Tibial nerve (tissue), 4 donors: Measurements from ENCODE around the gene SMAD1. TPM values are rescaled to one million over a fixed set of nuclear protein-coding genes. Genes with fewer than 3 reads are reported as not detected.

Source experiments
- DNase-seq, 2 donors: peaks; one replicate each; pipeline ENCODE4 v3.0.0-alpha.2; 2019; ENCODE audit warnings: low spot score in 2 of 2
- H3K27ac ChIP-seq, 4 donors: fragments of 200-600 bp; sonication (generic) in 3 of 4; one replicate each; pipeline ENCODE4 v1.5.1; 2017 to 2019; ENCODE audit warnings: mild to moderate bottlenecking in 1 of 4
- H3K27me3 ChIP-seq, 2 donors: fragments of 200-600 bp; sonication (generic) in 1 of 2; one replicate each; pipeline versions ENCODE4 v1.5.1 to v1.6.0; 2017 to 2019
- H3K36me3 ChIP-seq, 3 donors: fragments of 200-600 bp; sonication (generic); one replicate each; pipeline ENCODE4 v1.5.1; 2018 to 2019
- H3K4me1 ChIP-seq, 4 donors: fragments of 200-600 bp; sonication (generic) in 3 of 4; one replicate each; pipeline ENCODE4 v1.5.1; 2017 to 2019
- H3K4me3 ChIP-seq, 4 donors: fragments of 200-600 bp; sonication (generic) in 3 of 4; one replicate each; pipeline ENCODE4 v1.5.1; 2017 to 2019; ENCODE audit warnings: mild to moderate bottlenecking in 1 of 4, moderate library complexity in 1 of 4
- H3K9me3 ChIP-seq, 4 donors: fragments of 200-600 bp; sonication (generic) in 3 of 4; one replicate each; pipeline ENCODE4 v1.5.1; 2017 to 2019
- CTCF ChIP-seq, 5 experiments: fragments of 200-600 bp in 3 of 5; fragments of 450-650 bp in 2 of 5; sonication (generic) in 3 of 5; IDR thresholded peaks; one replicate each; pipeline ENCODE4 v1.5.1; 2016 to 2019; ENCODE audit warnings: antibody characterized with exemption in 5 of 5, mild to moderate bottlenecking in 3 of 5, moderate library complexity in 2 of 5
- EP300 ChIP-seq, 2 donors: sonication (generic); formaldehyde crosslinking; IDR thresholded peaks; one replicate each; pipeline ENCODE4 v1.6.1; 2017; ENCODE audit warnings: antibody characterized with exemption in 2 of 2, mild to moderate bottlenecking in 1 of 2
- POLR2A ChIP-seq, 2 donors: fragments of 450-650 bp; IDR thresholded peaks; one replicate each; pipeline ENCODE4 v1.6.1; 2017; ENCODE audit warnings: antibody characterized with exemption in 2 of 2, mild to moderate bottlenecking in 2 of 2, moderate library complexity in 2 of 2
- WGBS, 2 donors: methylation state at CpG; one replicate each; pipeline ENCODE4 v1.1.5; 2018; 5-methylcytosine and 5-hydroxymethylcytosine counted together
- total RNA-seq, 4 donors: library from RNA; depleted of rRNA; stranded (reverse); fragments of >200 nt; gene quantifications; one replicate each; pipeline ENCODE4 v1.1.0, GENCODE V29; 2016

SMAD1 gene
- total RNA-seq, 4 donors from 2014 or later: 23.8 to 48.6 (median 34.9) TPM

GRCh38 chr4:145552181-145552822, 70.6 kb downstream of the SMAD1 start:
- WGBS, 2 donors: 92 to 94% methylated on average over 4 of the region's 4 CpGs
- H3K27ac ChIP-seq: no peak overlapping the region

GRCh38 chr4:145553375-145553774, 71.7 kb downstream of the SMAD1 start:
- Histone ChIP-seq H3K9me3 (no peaks in the 10 kb centered on the region), H3K27ac (no peak overlapping the region)
- DNase-seq: no peak

More at GRCh38 chr4:145552181-145552822, 70.6 kb downstream of the SMAD1 start:
- Histone ChIP-seq H3K4me1 (peaks cover 0 to 4% (median 0%) of the 10 kb centered on the region in 4 donors), H3K9me3 (no peaks in the 10 kb centered on the region), H3K36me3 (peaks cover 0 to 26% (median 0%) of the 10 kb centered on the region in 3 donors), H3K4me3 (no peak overlapping the region), H3K27me3 (no peaks in the 10 kb centered on the region)
- TF ChIP-seq POLR2A (IDR thresholded peaks at IDR 0.05) (no peak), CTCF (IDR thresholded peaks at IDR 0.05) (no peak), EP300 (IDR thresholded peaks at IDR 0.05) (no peak)
- DNase-seq: no peak

GRCh38 chr4:145554691-145555090, 73.0 kb downstream of the SMAD1 start:
- Histone ChIP-seq H3K9me3 (no peaks in the 10 kb centered on the region), H3K4me1 (peaks cover 0 to 4% (median 0%) of the 10 kb centered on the region in 4 donors), H3K4me3 (no peak overlapping the region), H3K27ac (no peak overlapping the region), H3K27me3 (no peaks in the 10 kb centered on the region), H3K36me3 (peaks cover 0 to 27% (median 0%) of the 10 kb centered on the region in 3 donors)
- TF ChIP-seq POLR2A (IDR thresholded peaks at IDR 0.05) (no peak), CTCF (IDR thresholded peaks at IDR 0.05) (no peak), EP300 (IDR thresholded peaks at IDR 0.05) (no peak)
- no peak for DNase-seq
- 61 to 68% methylated on average over 1 of the region's 1 CpG for WGBS, 2 donors

More at GRCh38 chr4:145553375-145553774, 71.7 kb downstream of the SMAD1 start:
- Histone ChIP-seq H3K4me1 (peaks cover 0 to 4% (median 0%) of the 10 kb centered on the region in 4 donors), H3K36me3 (peaks cover 0 to 21% (median 0%) of the 10 kb centered on the region in 3 donors), H3K4me3 (no peak overlapping the region), H3K27me3 (no peaks in the 10 kb centered on the region)
- 98 to 99% methylated on average over 4 of the region's 4 CpGs for WGBS, 2 donors
- TF ChIP-seq EP300 (IDR thresholded peaks at IDR 0.05): no peak
- TF ChIP-seq CTCF (IDR thresholded peaks at IDR 0.05): no peak
- TF ChIP-seq POLR2A (IDR thresholded peaks at IDR 0.05): no peak

GRCh38 chr4:145557720-145558119, 76.1 kb downstream of the SMAD1 start:
- H3K9me3 ChIP-seq: no peaks in the 10 kb centered on the region
- H3K27ac ChIP-seq: no peak overlapping the region
- H3K27me3 ChIP-seq: no peaks in the 10 kb centered on the region
- peaks cover 0 to 32% (median 0%) of the 10 kb centered on the region in 3 donors for H3K36me3 ChIP-seq
- no peak overlapping the region for H3K4me3 ChIP-seq
- TF ChIP-seq CTCF (IDR thresholded peaks at IDR 0.05): peak; percentile 68 to 79 (median 76)
- TF ChIP-seq EP300 (IDR thresholded peaks at IDR 0.05): no peak
- DNase-seq: peak in 1 of 2 donors; percentile 25
- whole genome bisulfite sequencing, 2 donors: 11 to 15% methylated on average over 3 of the region's 3 CpGs
- H3K4me1 ChIP-seq: peaks cover 0 to 4% (median 0%) of the 10 kb centered on the region in 4 donors

GRCh38 chr4:145563293-145563985, 81.8 kb downstream of the SMAD1 start:
- Histone ChIP-seq H3K27me3 (no peaks in the 10 kb centered on the region), H3K36me3 (peaks cover 0 to 12% (median 0%) of the 10 kb centered on the region in 3 donors), H3K27ac (no peak overlapping the region), H3K4me1 (no peaks in the 10 kb centered on the region), H3K4me3 (no peak overlapping the region), H3K9me3 (no peaks in the 10 kb centered on the region)
- no peak for DNase-seq
- WGBS, 2 donors: 76 to 79% methylated on average over 7 of the region's 7 CpGs
- no peak for TF ChIP-seq EP300 (IDR thresholded peaks at IDR 0.05)
- no peak for TF ChIP-seq CTCF (IDR thresholded peaks at IDR 0.05)
- TF ChIP-seq POLR2A (IDR thresholded peaks at IDR 0.05): no peak
